ENCODE results near the gene ATXN2L. TPM values are rescaled to one million over a fixed set of nuclear protein-coding genes. Genes with fewer than 3 reads are reported as not detected.
"Not testable (repeated sequence)": the region's sequence is repeated elsewhere in the genome, so short reads cannot be mapped to it uniquely, and the experiment has no call there.

ATXN2L gene
- 170 TPM for polyA plus RNA-seq (2013, experiment 1 of 2)
- polyA plus RNA-seq (2013, experiment 2 of 2), result 177 TPM

DNA sequence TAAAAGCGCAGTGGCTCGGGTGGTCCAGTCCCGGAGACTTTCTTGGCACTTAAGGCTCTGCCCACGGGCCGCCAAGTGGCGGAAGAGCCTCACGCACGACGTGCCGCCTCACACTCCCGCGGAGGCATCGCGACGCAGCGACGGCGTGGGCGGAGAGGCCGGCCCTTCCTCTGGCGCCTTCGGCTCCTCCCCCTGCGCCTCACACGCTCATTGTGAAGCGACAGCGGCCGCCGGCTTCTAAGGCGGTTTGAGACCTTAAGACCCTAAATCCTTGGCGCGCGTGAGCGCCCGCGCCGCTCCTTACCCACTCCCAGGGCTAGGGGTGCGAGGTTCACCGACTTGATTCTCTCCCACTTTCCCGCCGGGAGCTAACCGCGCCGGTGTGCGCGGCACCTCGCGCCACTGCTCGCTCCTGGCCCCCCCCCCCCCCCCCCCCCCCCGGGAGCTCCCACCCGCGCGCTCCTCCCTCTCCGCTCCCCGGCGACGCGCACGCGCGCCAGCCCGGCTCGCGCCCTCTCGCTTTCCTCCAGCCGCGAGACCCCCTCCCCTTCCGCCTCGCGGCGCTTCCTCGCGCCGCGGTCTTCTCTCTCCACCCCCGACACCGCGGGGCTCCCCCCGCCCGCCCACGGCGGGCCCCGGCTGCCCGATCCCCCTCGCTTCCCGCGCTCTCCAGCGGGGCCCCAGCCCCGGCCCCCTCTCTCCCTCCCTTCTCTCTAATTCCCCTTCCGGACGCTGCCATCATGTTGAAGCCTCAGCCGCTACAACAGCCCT lies at the start of gene ATXN2L:
Gene ATXN2L, plus strand, starts transcription at position 480 of the 771 bp plus-strand sequence. Its CDS starts 261 bp downstream, at position 741.
- Histone ChIP-seq H3K18ac (ENCODE audit: low read length) (peak within 1 kb of the TSS; percentile 99), H4K91ac (ENCODE audit: low read depth, low read length, poor library complexity) (no peak within 1 kb of the TSS), H3K23ac (ENCODE audit: low read depth, low read length, poor library complexity) (peak within 1 kb of the TSS; percentile 87), H3K4me1 (ENCODE audit: control insufficient read depth in 2 of 2, insufficient read depth in 1 of 2, low read depth in 1 of 2, low read length in 2 of 2) (peaks cover 3 to 8% of the 10 kb centered on the region in 2 donors), H3K4me3 (ENCODE audit: low read length in 2 of 2) (peak within 1 kb of the TSS; percentile 96 to 99), H3K9me3 (replicated peaks in 1 of 2; ENCODE audit: control insufficient read depth in 2 of 2, insufficient read depth in 1 of 2, low read depth in 1 of 2, low read length in 2 of 2) (no peaks in the 10 kb centered on the region), H3K79me1 (ENCODE audit: low read depth, low read length) (no peaks in the 10 kb centered on the region), H3K27me3 (ENCODE audit: control insufficient read depth in 3 of 3, insufficient read depth in 3 of 3, low read depth in 1 of 3, low read length in 3 of 3) (no peaks in the 10 kb centered on the region), H4K8ac (ENCODE audit: low read depth, low read length) (peak within 1 kb of the TSS; percentile 54), H3K4me2 (ENCODE audit: insufficient read depth, low read length, poor library complexity, severe bottlenecking) (peak within 1 kb of the TSS; percentile 66), H3K4ac (ENCODE audit: low read length) (peak within 1 kb of the TSS; percentile 80), H2BK15ac (ENCODE audit: low read length) (no peak within 1 kb of the TSS), H3K9ac (ENCODE audit: low read depth, low read length, poor library complexity) (peak within 1 kb of the TSS; percentile 95), H3K14ac (ENCODE audit: low read length) (peak within 1 kb of the TSS; percentile 71), H2BK12ac (ENCODE audit: low read length) (peak within 1 kb of the TSS; percentile 48), H2AFZ (ENCODE audit: low read length) (peak within 1 kb of the TSS; percentile 88), H3K27ac (replicated peaks; ENCODE audit: low read length) (peak within 1 kb of the TSS; percentile 99), H2BK120ac (ENCODE audit: low read depth, low read length) (no peak within 1 kb of the TSS), H3K36me3 (replicated peaks in 1 of 2; ENCODE audit: control insufficient read depth in 2 of 2, insufficient read depth in 2 of 2, low read length in 2 of 2) (peaks cover 22 to 42% of the 10 kb centered on the region in 2 donors), H2BK5ac (ENCODE audit: low read length) (peak within 1 kb of the TSS; percentile 94), H2AK5ac (ENCODE audit: low read depth, low read length) (peak within 1 kb of the TSS; percentile 85)
- WGBS, 2 donors (ENCODE audit: extremely low coverage in 2 of 2, insufficient read length in 2 of 2, insufficient replicate concordance in 1 of 2), result no CpG with 5 or more reads among the region's 91 CpGs
- peak; percentile 90 for DNase-seq (ENCODE audit: low spot score)

DNA sequence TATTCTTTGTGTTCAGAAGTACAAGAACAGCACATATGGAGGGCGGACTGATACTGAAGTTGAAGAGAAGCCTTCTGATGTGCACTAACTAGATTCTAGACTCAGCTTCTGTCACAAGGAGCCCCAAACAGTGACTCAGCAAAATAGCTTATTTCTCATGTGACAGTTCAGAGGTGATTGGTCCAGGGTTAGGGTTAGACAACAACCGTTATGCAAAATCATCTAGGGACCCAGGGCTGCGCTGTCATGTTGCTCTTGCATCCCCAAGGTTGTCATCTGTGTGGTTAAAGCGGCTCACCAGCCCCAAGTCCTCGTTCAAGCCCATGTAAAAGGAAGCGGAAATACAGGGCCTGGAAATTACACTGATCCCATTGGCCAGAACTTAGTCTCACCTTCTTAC lies 41.1 kb upstream of the ATXN2L start:
- not testable (repeated sequence) for H3K9me3 ChIP-seq (replicated peaks in 1 of 2; ENCODE audit: control insufficient read depth in 2 of 2, insufficient read depth in 1 of 2, low read depth in 1 of 2, low read length in 2 of 2); H3K14ac ChIP-seq (ENCODE audit: low read length); H2BK5ac ChIP-seq (ENCODE audit: low read length); H3K27me3 ChIP-seq (ENCODE audit: control insufficient read depth in 3 of 3, insufficient read depth in 3 of 3, low read depth in 1 of 3, low read length in 3 of 3); H4K91ac ChIP-seq (ENCODE audit: low read depth, low read length, poor library complexity); H3K9ac ChIP-seq (ENCODE audit: low read depth, low read length, poor library complexity); H2BK120ac ChIP-seq (ENCODE audit: low read depth, low read length); H3K4me2 ChIP-seq (ENCODE audit: insufficient read depth, low read length, poor library complexity, severe bottlenecking); H3K4me3 ChIP-seq (ENCODE audit: low read length in 2 of 2); DNase-seq (ENCODE audit: low spot score); H4K8ac ChIP-seq (ENCODE audit: low read depth, low read length); H3K18ac ChIP-seq (ENCODE audit: low read length); H3K23ac ChIP-seq (ENCODE audit: low read depth, low read length, poor library complexity); H3K4me1 ChIP-seq (ENCODE audit: control insufficient read depth in 2 of 2, insufficient read depth in 1 of 2, low read depth in 1 of 2, low read length in 2 of 2); H3K79me1 ChIP-seq (ENCODE audit: low read depth, low read length); H2AK5ac ChIP-seq (ENCODE audit: low read depth, low read length); H2BK15ac ChIP-seq (ENCODE audit: low read length); H3K4ac ChIP-seq (ENCODE audit: low read length); H3K27ac ChIP-seq (replicated peaks; ENCODE audit: low read length); H2BK12ac ChIP-seq (ENCODE audit: low read length); H3K36me3 ChIP-seq (replicated peaks in 1 of 2; ENCODE audit: control insufficient read depth in 2 of 2, insufficient read depth in 2 of 2, low read length in 2 of 2); H2AFZ ChIP-seq (ENCODE audit: low read length)
- WGBS, 2 donors (ENCODE audit: extremely low coverage in 2 of 2, insufficient read length in 2 of 2, insufficient replicate concordance in 1 of 2), result no CpG with 5 or more reads among the region's 6 CpGs

GRCh38 chr16:28782357-28782756 lies 40.4 kb upstream of the ATXN2L start:
- not testable (repeated sequence) for H3K4me1 ChIP-seq (ENCODE audit: control insufficient read depth in 2 of 2, insufficient read depth in 1 of 2, low read depth in 1 of 2, low read length in 2 of 2); H2BK5ac ChIP-seq (ENCODE audit: low read length); H3K9ac ChIP-seq (ENCODE audit: low read depth, low read length, poor library complexity); H4K8ac ChIP-seq (ENCODE audit: low read depth, low read length); H2BK120ac ChIP-seq (ENCODE audit: low read depth, low read length); H3K36me3 ChIP-seq (replicated peaks in 1 of 2; ENCODE audit: control insufficient read depth in 2 of 2, insufficient read depth in 2 of 2, low read length in 2 of 2); H3K18ac ChIP-seq (ENCODE audit: low read length); H2AFZ ChIP-seq (ENCODE audit: low read length); DNase-seq (ENCODE audit: low spot score); H2AK5ac ChIP-seq (ENCODE audit: low read depth, low read length); H3K27me3 ChIP-seq (ENCODE audit: control insufficient read depth in 3 of 3, insufficient read depth in 3 of 3, low read depth in 1 of 3, low read length in 3 of 3); H3K79me1 ChIP-seq (ENCODE audit: low read depth, low read length); H2BK12ac ChIP-seq (ENCODE audit: low read length); H3K4ac ChIP-seq (ENCODE audit: low read length); H3K4me3 ChIP-seq (ENCODE audit: low read length in 2 of 2); H2BK15ac ChIP-seq (ENCODE audit: low read length); H3K27ac ChIP-seq (replicated peaks; ENCODE audit: low read length); H4K91ac ChIP-seq (ENCODE audit: low read depth, low read length, poor library complexity); H3K4me2 ChIP-seq (ENCODE audit: insufficient read depth, low read length, poor library complexity, severe bottlenecking); H3K9me3 ChIP-seq (replicated peaks in 1 of 2; ENCODE audit: control insufficient read depth in 2 of 2, insufficient read depth in 1 of 2, low read depth in 1 of 2, low read length in 2 of 2); H3K23ac ChIP-seq (ENCODE audit: low read depth, low read length, poor library complexity); H3K14ac ChIP-seq (ENCODE audit: low read length)
- no CpG with 5 or more reads among the region's 4 CpGs for WGBS, 2 donors (ENCODE audit: extremely low coverage in 2 of 2, insufficient read length in 2 of 2, insufficient replicate concordance in 1 of 2)

- DNase-seq (ENCODE audit: low spot score); H3K4me1 ChIP-seq (ENCODE audit: control insufficient read depth in 2 of 2, insufficient read depth in 1 of 2, low read depth in 1 of 2, low read length in 2 of 2); H3K4me3 ChIP-seq (ENCODE audit: low read length in 2 of 2); H4K91ac ChIP-seq (ENCODE audit: low read depth, low read length, poor library complexity); H3K23ac ChIP-seq (ENCODE audit: low read depth, low read length, poor library complexity); H4K8ac ChIP-seq (ENCODE audit: low read depth, low read length); H2BK120ac ChIP-seq (ENCODE audit: low read depth, low read length); H3K79me1 ChIP-seq (ENCODE audit: low read depth, low read length); H3K18ac ChIP-seq (ENCODE audit: low read length); H3K36me3 ChIP-seq (replicated peaks in 1 of 2; ENCODE audit: control insufficient read depth in 2 of 2, insufficient read depth in 2 of 2, low read length in 2 of 2); H3K9ac ChIP-seq (ENCODE audit: low read depth, low read length, poor library complexity); H3K27me3 ChIP-seq (ENCODE audit: control insufficient read depth in 3 of 3, insufficient read depth in 3 of 3, low read depth in 1 of 3, low read length in 3 of 3); H3K27ac ChIP-seq (replicated peaks; ENCODE audit: low read length); H3K4me2 ChIP-seq (ENCODE audit: insufficient read depth, low read length, poor library complexity, severe bottlenecking); H3K4ac ChIP-seq (ENCODE audit: low read length); H2BK12ac ChIP-seq (ENCODE audit: low read length); H2AK5ac ChIP-seq (ENCODE audit: low read depth, low read length); H3K14ac ChIP-seq (ENCODE audit: low read length); H2BK5ac ChIP-seq (ENCODE audit: low read length); H2BK15ac ChIP-seq (ENCODE audit: low read length); H3K9me3 ChIP-seq (replicated peaks in 1 of 2; ENCODE audit: control insufficient read depth in 2 of 2, insufficient read depth in 1 of 2, low read depth in 1 of 2, low read length in 2 of 2); H2AFZ ChIP-seq (ENCODE audit: low read length): not testable (repeated sequence)
- no CpG with 5 or more reads among the region's 13 CpGs for WGBS, 2 donors (ENCODE audit: extremely low coverage in 2 of 2, insufficient read length in 2 of 2, insufficient replicate concordance in 1 of 2)
These were observed 20.4 kb upstream of the ATXN2L start for GRCh38 chr16:28802235-28803019.

Data from neuronal stem cell (in vitro differentiated cells).